ENCODE measurements around the gene FPR1. TPM values are rescaled to one million over a fixed set of nuclear protein-coding genes. Genes with fewer than 3 reads are reported as not detected.

FPR1 gene
- total RNA-seq, 1 donor = not detected

DNA sequence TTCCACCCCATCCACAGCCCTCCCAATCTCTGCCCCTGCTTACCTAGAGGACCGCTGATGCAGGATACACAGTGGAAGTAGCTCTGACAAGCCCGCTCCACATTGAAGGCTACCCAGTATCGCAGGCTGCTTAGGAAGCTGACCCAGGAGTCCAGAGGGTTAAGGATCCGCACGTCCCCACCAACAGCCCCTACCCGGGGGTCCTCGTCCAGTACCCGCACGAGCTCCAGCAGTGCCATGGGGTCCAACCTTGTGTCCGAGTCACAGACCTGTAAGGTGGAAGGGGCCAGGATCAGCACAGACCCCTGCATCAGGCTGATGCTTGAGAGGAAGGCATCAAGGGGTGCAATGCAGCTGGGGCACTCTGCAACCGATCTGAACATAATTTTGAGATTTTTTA lies 34.8 kb downstream of the FPR1 start:
- no peak for DNase-seq (ENCODE audit: low read depth)
- TF ChIP-seq, protein P1, sequence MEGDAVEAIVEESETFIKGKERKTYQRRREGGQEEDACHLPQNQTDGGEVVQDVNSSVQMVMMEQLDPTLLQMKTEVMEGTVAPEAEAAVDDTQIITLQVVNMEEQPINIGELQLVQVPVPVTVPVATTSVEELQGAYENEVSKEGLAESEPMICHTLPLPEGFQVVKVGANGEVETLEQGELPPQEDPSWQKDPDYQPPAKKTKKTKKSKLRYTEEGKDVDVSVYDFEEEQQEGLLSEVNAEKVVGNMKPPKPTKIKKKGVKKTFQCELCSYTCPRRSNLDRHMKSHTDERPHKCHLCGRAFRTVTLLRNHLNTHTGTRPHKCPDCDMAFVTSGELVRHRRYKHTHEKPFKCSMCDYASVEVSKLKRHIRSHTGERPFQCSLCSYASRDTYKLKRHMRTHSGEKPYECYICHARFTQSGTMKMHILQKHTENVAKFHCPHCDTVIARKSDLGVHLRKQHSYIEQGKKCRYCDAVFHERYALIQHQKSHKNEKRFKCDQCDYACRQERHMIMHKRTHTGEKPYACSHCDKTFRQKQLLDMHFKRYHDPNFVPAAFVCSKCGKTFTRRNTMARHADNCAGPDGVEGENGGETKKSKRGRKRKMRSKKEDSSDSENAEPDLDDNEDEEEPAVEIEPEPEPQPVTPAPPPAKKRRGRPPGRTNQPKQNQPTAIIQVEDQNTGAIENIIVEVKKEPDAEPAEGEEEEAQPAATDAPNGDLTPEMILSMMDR (IDR thresholded peaks at IDR 0.05; ENCODE audit: insufficient read depth, low read length) = no peak
- no peak overlapping the region for H3K4me3 ChIP-seq (ENCODE audit: low read depth, low read length)

DNA sequence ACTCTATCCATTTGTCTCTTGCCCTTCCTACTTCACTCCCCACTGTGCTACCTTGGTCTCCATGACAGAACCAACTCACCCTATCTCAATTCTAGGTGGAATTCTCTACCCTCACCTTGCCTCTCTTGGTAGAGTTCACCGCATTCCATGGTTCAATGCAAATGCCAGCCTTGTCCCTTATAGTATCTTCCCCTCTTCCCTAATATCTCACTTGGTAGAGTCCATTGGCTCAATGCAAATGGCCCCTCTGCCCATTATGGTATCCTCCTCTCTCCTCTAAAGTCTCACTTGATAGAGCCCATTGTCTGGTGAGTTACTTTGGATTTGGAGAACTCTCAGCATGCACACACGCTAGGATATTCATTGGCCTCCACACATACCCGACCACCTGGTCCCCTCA lies 35.8 kb downstream of the FPR1 start:
- TF ChIP-seq, protein P1 (IDR thresholded peaks at IDR 0.05; ENCODE audit: insufficient read depth, low read length) = no peak
- DNase-seq (ENCODE audit: low read depth) = no peak
- no peak overlapping the region for H3K4me3 ChIP-seq (ENCODE audit: low read depth, low read length)

DNA sequence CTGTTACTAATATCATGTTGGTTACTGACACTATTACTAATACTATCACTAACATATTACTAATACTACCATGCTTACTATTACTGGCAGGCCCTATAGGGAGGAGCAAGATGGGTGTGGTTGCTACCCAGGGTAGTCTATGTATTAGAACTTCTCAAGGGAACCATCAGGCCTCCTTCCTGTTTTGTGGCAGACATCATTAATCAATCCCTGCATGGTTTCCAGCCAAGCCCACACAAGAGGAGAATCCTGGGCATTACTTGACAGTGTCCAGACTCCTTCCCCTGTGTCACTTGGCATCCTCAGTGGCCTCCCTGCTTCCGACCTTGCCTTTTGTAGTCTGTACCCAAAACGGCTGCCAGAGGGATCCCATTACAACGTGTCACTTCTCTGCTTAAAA lies 36.8 kb downstream of the FPR1 start:
- TF ChIP-seq, protein P1 (IDR thresholded peaks at IDR 0.05; ENCODE audit: insufficient read depth, low read length) = no peak
- no peak overlapping the region for H3K4me3 ChIP-seq (ENCODE audit: low read depth, low read length)
- DNase-seq (ENCODE audit: low read depth) = peak; percentile 50

DNA sequence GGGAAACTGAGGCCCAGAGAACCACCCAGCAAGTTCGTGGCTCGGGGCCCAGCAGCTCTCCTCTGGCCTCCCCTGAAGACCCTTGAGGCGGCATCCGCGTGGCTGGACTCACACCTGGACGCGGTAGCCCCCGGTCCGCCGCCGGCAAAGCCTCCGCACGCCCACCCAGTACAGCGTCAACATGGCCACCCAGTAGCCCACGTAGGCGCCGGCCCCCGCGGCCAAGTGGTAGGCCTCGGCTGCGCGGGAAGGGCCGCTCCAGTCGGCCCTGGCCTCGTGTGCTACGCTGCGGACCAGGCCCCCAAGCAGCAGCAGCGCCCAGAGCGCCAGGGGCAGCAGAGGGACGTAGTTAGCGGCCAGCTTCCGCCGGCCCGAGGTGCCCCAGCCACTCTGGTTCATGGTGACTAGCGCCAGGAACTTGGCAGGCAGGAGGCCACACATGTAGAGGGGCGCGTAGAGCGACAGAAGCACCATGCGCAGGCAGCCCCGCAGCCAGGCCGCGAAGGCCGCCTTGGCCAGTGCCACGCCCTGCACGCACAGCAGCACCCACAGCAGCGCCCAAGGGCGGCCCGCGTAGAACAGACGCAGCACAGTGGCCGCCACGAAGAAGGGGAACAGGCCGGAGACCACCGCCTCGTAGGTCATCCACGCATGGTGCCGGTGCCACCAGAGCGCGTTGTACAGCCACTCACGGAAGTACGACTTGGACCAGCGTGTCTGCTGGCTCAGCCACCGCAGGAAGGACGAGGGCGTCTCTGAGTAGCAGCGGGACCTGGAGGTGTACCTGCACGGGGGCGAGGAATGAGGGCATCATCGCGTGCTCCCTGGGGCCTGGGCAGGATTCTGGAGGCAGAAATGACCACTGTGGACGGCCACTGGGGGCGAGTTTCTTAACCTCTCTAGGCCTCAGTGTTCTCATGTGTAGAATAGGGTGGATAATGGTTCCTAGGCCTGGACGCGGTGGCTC lies 38.1 kb downstream of the FPR1 start:
- H3K4me3 ChIP-seq (ENCODE audit: low read depth, low read length) = no peak overlapping the region
- DNase-seq (ENCODE audit: low read depth) = no peak
- TF ChIP-seq, protein P1 (IDR thresholded peaks at IDR 0.05; ENCODE audit: insufficient read depth, low read length) = no peak

DNA sequence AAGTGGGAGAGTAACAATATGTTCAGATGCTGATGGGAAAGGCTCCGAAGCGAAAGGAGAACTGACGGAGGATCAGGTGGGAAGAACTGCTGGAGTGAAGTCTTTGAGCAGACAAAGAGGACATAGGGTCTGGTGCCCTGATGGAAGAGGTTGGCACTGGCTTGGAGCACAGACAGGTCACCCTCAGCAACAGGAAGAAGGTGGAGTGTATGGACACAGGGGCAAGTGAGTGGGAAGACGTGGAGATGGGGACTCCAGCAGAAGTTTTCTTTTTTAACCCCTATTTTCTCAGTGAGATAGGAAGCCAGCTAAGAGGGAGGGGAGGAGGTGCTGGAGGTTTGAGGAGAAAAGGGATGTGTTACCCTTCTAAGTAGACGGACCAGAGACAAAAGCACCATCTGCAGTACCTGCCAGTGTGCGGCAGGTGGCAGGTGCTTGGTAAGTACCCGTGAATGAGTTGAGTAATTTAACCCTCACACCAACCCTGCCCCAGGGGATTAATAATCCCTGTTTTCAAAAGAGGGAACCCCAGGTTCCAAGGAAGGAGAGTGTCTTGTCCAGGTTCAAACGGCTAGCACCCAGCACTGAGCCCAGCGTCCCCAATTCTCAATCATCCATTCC lies 39.1 kb downstream of the FPR1 start:
- TF ChIP-seq, protein P1 (IDR thresholded peaks at IDR 0.05; ENCODE audit: insufficient read depth, low read length) = peak; percentile 45
- no peak overlapping the region for H3K4me3 ChIP-seq (ENCODE audit: low read depth, low read length)
- peak; percentile 35 for DNase-seq (ENCODE audit: low read depth)

DNA sequence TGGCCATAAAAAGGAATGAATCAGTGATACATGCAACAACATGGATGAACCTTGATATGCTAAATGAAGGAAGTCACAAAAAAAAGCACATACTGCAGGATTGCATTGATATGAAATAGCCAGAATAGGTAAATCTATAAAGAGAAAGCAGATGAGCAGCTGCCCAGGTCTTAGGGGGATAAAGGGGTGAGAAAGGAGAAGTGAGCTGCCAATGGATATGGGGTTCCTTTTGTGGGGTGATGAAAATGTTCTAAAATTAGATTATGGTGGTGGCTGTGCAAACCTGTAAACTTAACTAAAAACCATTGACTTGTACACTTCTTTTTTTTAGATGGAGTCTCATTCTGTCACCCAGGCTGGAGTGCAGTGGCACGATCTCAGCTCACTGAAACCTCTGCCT lies 40.0 kb downstream of the FPR1 start:
- no peak for DNase-seq (ENCODE audit: low read depth)
- no peak overlapping the region for H3K4me3 ChIP-seq (ENCODE audit: low read depth, low read length)
- TF ChIP-seq, protein P1 (IDR thresholded peaks at IDR 0.05; ENCODE audit: insufficient read depth, low read length) = no peak
